Measurements from ENCODE around the gene NCOA7.

- TF ChIP-seq CTCF (IDR thresholded peaks at IDR 0.05) (no peak), POLR2A (IDR thresholded peaks at IDR 0.05) (no peak)
Observed at GRCh38 chr6:125749865-125750691, 40.7 kb upstream of the NCOA7 start.
